Progenitor cell of endocrine pancreas (in vitro differentiated cells): ENCODE results near the gene NHLRC1. TPM values are rescaled to one million over a fixed set of nuclear protein-coding genes. Genes with fewer than 3 reads are reported as not detected.

Experiments used
- DNase-seq: peaks from one replicate; pipeline ENCODE4 v3.0.0; 2021; ENCODE audit warnings: low spot score; ENCODE audit not compliant: unreplicated experiment
- H3K27ac Mint-ChIP-seq: 2 replicates; pipeline ENCODE4 v1.8.0; 2021; ENCODE audit warnings: mild to moderate bottlenecking, moderate library complexity, mixed read lengths
- H3K27me3 Mint-ChIP-seq: 2 replicates; pipeline ENCODE4 v1.8.0; 2021; ENCODE audit warnings: mixed read lengths
- H3K36me3 Mint-ChIP-seq: 2 replicates; pipeline ENCODE4 v1.8.0; 2022; ENCODE audit warnings: mixed read lengths; ENCODE audit not compliant: insufficient read depth
- H3K4me1 Mint-ChIP-seq: 2 replicates; pipeline ENCODE4 v1.8.0; 2021; ENCODE audit warnings: low read depth, mixed read lengths
- H3K4me3 Mint-ChIP-seq: 2 replicates; pipeline ENCODE4 v1.8.0; 2021; ENCODE audit warnings: low read depth, mild to moderate bottlenecking, moderate library complexity, mixed read lengths
- H3K9me3 Mint-ChIP-seq: 2 replicates; pipeline ENCODE4 v1.8.0; 2021; ENCODE audit warnings: low read depth, mixed read lengths
- total RNA-seq: library from RNA; stranded (reverse); gene quantifications from 2 replicates; pipeline ENCODE4 v1.2.1, GENCODE V29; 2021
- TF ChIP-seq, protein P1 (sequence below): fragments of 200-600 bp; sonication (generic); IDR thresholded peaks from one replicate; pipeline ENCODE4 v1.5.0; 2021; ENCODE audit warnings: antibody characterized with exemption, mild to moderate bottlenecking; ENCODE audit not compliant: unreplicated experiment

NHLRC1 gene
- total RNA-seq, 1 donor from 2014 or later, result 0.65 TPM

- no peak overlapping the region for H3K4me3 Mint-ChIP-seq
- no peak for DNase-seq
- no peak overlapping the region for H3K27ac Mint-ChIP-seq
- TF ChIP-seq, protein P1, sequence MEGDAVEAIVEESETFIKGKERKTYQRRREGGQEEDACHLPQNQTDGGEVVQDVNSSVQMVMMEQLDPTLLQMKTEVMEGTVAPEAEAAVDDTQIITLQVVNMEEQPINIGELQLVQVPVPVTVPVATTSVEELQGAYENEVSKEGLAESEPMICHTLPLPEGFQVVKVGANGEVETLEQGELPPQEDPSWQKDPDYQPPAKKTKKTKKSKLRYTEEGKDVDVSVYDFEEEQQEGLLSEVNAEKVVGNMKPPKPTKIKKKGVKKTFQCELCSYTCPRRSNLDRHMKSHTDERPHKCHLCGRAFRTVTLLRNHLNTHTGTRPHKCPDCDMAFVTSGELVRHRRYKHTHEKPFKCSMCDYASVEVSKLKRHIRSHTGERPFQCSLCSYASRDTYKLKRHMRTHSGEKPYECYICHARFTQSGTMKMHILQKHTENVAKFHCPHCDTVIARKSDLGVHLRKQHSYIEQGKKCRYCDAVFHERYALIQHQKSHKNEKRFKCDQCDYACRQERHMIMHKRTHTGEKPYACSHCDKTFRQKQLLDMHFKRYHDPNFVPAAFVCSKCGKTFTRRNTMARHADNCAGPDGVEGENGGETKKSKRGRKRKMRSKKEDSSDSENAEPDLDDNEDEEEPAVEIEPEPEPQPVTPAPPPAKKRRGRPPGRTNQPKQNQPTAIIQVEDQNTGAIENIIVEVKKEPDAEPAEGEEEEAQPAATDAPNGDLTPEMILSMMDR, result no peak
- H3K4me1 Mint-ChIP-seq, result no peaks in the 10 kb centered on the region
- H3K27me3 Mint-ChIP-seq, result peaks cover 2% of the 10 kb centered on the region
- H3K9me3 Mint-ChIP-seq, result no peaks in the 10 kb centered on the region
- H3K36me3 Mint-ChIP-seq, result no peaks in the 10 kb centered on the region
Observed at GRCh38 chr6:18100296-18100695, 22.2 kb downstream of the NHLRC1 start.

- peaks cover 2% of the 10 kb centered on the region for H3K27me3 Mint-ChIP-seq
- H3K4me1 Mint-ChIP-seq, result no peaks in the 10 kb centered on the region
- TF ChIP-seq, protein P1, result no peak
- H3K36me3 Mint-ChIP-seq, result no peaks in the 10 kb centered on the region
- no peak for DNase-seq
- H3K9me3 Mint-ChIP-seq, result no peaks in the 10 kb centered on the region
- no peak overlapping the region for H3K27ac Mint-ChIP-seq
- no peak overlapping the region for H3K4me3 Mint-ChIP-seq
Observed at GRCh38 chr6:18099511-18099910, 23.0 kb downstream of the NHLRC1 start.

GRCh38 chr6:18096423-18096822 lies 26.1 kb downstream of the NHLRC1 start:
- no peak for DNase-seq
- TF ChIP-seq, protein P1, result no peak
- no peaks in the 10 kb centered on the region for H3K4me1 Mint-ChIP-seq
- H3K9me3 Mint-ChIP-seq, result no peaks in the 10 kb centered on the region
- H3K36me3 Mint-ChIP-seq, result no peaks in the 10 kb centered on the region
- no peak overlapping the region for H3K4me3 Mint-ChIP-seq
- H3K27me3 Mint-ChIP-seq, result no peaks in the 10 kb centered on the region
- H3K27ac Mint-ChIP-seq, result no peak overlapping the region

DNA sequence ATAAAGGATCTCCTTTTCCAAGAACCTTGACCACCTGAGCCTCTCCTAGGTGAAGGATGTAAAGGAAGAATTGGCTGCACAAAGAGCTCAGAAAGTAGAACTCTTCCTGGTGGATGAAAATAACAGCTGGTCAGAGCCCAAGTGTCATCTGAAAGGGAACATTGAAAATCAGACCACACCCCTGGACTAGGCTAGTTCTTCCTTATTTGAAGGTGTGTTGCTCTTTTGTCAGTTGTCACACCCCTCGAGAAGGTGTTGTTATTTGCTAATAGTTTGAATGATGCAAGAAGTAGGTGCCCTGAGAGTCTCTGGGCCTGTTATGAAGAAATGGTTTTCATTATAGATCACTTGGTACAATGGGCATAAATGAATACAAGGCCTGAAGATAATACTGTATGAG lies 31.1 kb downstream of the NHLRC1 start:
- Mint-ChIP-seq H3K9me3 (peaks cover 11% of the 10 kb centered on the region), H3K4me1 (no peaks in the 10 kb centered on the region), H3K36me3 (peaks cover 1% of the 10 kb centered on the region), H3K27ac (no peak overlapping the region), H3K4me3 (no peak overlapping the region), H3K27me3 (no peaks in the 10 kb centered on the region)
- TF ChIP-seq, protein P1, result no peak
- no peak for DNase-seq

DNA sequence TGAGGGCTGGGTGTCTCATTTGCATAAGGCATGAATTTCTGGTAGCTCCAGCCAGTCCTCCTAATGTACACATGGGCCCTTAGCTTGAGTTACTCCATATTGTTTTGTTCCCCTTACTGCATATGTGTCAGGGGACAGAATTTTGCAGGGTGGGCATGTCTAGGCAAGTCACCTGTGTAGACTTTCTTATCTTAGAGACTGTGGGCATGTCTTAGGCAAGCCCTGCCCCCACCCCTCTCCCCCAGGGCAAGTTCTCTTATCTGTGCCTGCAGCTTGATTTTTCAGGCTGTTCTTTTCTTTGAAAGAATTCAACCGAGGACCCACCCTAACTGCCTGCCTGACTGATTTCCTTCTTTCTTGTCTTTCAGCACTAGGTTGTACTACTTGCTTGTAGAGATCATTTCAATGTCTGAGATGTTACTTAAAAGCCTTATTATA lies 32.1 kb downstream of the NHLRC1 start:
- Mint-ChIP-seq H3K4me1 (no peaks in the 10 kb centered on the region), H3K27me3 (no peaks in the 10 kb centered on the region), H3K36me3 (peaks cover 1% of the 10 kb centered on the region), H3K27ac (no peak overlapping the region), H3K4me3 (no peak overlapping the region), H3K9me3 (peaks cover 11% of the 10 kb centered on the region)
- TF ChIP-seq, protein P1, result no peak
- no peak for DNase-seq
